Thoracic aorta (tissue), 2 donors: ENCODE measurements around the gene DENND5B. TPM values are rescaled to one million over a fixed set of nuclear protein-coding genes. Genes with fewer than 3 reads are reported as not detected.
"Not testable (repeated sequence)": the region's sequence is repeated elsewhere in the genome, so short reads cannot be mapped to it uniquely, and the experiment has no call there.

ENCODE experiments used
- ATAC-seq: fragments of 150-250 bp; one replicate; pipeline ENCODE4 v1.8.0; 2017; ENCODE audit warnings: low read depth; ENCODE audit not compliant: insufficient number of reproducible peaks, low FRiP score
- DNase-seq: peaks from one replicate; pipeline ENCODE4 v3.0.0-alpha.2; 2020; ENCODE audit warnings: low spot score
- H3K27ac ChIP-seq, 2 donors: fragments of 200-600 bp; sonication (generic); 1 replicate in 1 of 2; 2 replicates in 1 of 2; pipeline ENCODE4 v1.5.1; 2016; ENCODE audit warnings: mild to moderate bottlenecking in 2 of 2, moderate library complexity in 2 of 2
- H3K27me3 ChIP-seq: fragments of 200-600 bp; sonication (generic); replicated peaks from 2 replicates; pipeline ENCODE4 v1.6.0; 2016; ENCODE audit warnings: mild to moderate bottlenecking; ENCODE audit not compliant: insufficient read depth
- H3K36me3 ChIP-seq: fragments of 200-600 bp; sonication (generic); one replicate; pipeline ENCODE4 v1.5.1; 2016
- H3K4me1 ChIP-seq, 2 donors: fragments of 200-600 bp; sonication (generic); 1 replicate in 1 of 2; 2 replicates in 1 of 2; pipeline versions ENCODE4 v1.5.1 to v1.6.0; 2016; ENCODE audit warnings: low read depth in 2 of 2, mild to moderate bottlenecking in 1 of 2; ENCODE audit not compliant: control insufficient read depth in 1 of 2
- H3K4me3 ChIP-seq: fragments of 200-600 bp; sonication (generic); 2 replicates; pipeline ENCODE4 v1.5.1; 2016; ENCODE audit warnings: mild to moderate bottlenecking
- H3K9me3 ChIP-seq: fragments of 200-600 bp; sonication (generic); 2 replicates; pipeline ENCODE4 v1.5.1; 2016
- total RNA-seq, 2 donors: library from RNA; depleted of rRNA; stranded (reverse); fragments of >200 nt; gene quantifications; one replicate each; pipeline versions ENCODE4 v1.1.0 to v1.2.3, GENCODE V29; 2016
- TF ChIP-seq, protein P1 (sequence below): fragments of 200-600 bp; sonication (generic); IDR thresholded peaks from one replicate; pipeline ENCODE4 v1.5.1; 2019; ENCODE audit warnings: antibody characterized with exemption

Gene DENND5B
- total RNA-seq, 2 donors from 2014 or later = 28.6 to 43.9 TPM

DNA sequence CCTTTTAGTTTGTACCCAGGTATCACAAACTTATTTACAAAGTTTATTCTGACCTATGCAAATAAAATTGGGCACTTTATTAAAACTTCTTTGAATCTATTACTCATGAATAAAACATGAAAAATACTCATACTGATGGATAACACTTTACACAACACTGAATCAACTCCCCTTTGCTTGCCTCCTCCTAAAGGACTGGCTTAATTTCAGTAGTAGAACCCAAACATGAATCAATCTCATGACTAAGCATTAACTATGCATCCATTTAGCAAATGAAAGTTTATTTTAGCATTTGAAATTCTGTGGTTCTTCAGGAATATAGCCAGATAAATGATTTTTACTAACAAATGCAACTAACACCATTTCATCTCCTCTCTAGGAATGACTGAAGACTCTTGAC, 32.4 kb downstream of the DENND5B start:
- H3K27me3 ChIP-seq = no peaks in the 10 kb centered on the region
- H3K4me1 ChIP-seq = no peaks in the 10 kb centered on the region
- ATAC-seq (no peak), DNase-seq (no peak)
- H3K4me3 ChIP-seq = no peak overlapping the region
- H3K27ac ChIP-seq = no peak overlapping the region
- peaks cover 3% of the 10 kb centered on the region for H3K9me3 ChIP-seq
- TF ChIP-seq, protein P1, sequence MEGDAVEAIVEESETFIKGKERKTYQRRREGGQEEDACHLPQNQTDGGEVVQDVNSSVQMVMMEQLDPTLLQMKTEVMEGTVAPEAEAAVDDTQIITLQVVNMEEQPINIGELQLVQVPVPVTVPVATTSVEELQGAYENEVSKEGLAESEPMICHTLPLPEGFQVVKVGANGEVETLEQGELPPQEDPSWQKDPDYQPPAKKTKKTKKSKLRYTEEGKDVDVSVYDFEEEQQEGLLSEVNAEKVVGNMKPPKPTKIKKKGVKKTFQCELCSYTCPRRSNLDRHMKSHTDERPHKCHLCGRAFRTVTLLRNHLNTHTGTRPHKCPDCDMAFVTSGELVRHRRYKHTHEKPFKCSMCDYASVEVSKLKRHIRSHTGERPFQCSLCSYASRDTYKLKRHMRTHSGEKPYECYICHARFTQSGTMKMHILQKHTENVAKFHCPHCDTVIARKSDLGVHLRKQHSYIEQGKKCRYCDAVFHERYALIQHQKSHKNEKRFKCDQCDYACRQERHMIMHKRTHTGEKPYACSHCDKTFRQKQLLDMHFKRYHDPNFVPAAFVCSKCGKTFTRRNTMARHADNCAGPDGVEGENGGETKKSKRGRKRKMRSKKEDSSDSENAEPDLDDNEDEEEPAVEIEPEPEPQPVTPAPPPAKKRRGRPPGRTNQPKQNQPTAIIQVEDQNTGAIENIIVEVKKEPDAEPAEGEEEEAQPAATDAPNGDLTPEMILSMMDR = no peak
- no peaks in the 10 kb centered on the region for H3K36me3 ChIP-seq

DNA sequence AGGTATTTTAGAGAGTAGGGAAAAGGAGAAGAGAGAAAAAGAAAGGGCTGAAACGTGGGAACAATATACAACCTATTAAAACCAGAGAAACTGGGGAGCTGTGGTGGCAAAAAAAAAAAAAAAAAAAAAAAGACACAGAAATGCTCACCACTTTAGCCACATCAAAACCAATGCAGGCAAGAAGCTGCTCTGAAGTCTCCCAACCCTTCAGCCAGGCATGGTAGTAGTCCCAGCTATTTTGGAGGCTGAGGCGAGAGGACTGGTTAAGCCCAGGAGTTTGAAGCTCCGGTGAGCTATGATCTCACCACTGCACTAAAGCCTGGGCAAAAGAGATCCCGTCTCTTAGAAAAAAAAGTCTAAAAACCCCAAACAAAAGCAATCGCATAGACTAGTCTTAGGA, 33.2 kb downstream of the DENND5B start:
- no peak for ATAC-seq
- Histone ChIP-seq H3K9me3 (peaks cover 3% of the 10 kb centered on the region), H3K4me1 (no peaks in the 10 kb centered on the region), H3K27ac (no peak overlapping the region), H3K4me3 (no peak overlapping the region), H3K27me3 (no peaks in the 10 kb centered on the region), H3K36me3 (no peaks in the 10 kb centered on the region)
- DNase-seq = no peak
- TF ChIP-seq, protein P1 = no peak

DNA sequence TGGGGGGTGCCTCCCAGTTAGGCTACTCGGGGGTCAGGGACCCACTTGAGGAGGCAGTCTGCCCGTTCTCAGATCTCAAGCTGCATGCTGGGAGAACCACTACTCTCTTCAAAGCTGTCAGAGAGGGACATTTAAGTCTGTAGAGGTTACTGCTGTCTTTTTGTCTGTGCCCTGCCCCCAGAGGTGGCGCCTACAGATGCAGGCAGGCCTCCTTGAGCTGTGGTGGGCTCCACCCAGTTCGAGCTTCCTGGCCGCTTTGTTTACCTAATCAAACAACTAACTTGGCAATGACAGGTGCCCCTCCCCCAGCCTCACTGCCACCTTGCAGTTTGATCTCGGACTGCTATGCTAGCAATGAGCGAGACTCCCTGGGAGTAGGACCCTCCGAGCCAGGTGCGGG, 35.5 kb downstream of the DENND5B start:
- not testable (repeated sequence) for H3K9me3 ChIP-seq, ATAC-seq, H3K4me1 ChIP-seq, DNase-seq, H3K36me3 ChIP-seq, H3K4me3 ChIP-seq, H3K27ac ChIP-seq, H3K27me3 ChIP-seq

DNA sequence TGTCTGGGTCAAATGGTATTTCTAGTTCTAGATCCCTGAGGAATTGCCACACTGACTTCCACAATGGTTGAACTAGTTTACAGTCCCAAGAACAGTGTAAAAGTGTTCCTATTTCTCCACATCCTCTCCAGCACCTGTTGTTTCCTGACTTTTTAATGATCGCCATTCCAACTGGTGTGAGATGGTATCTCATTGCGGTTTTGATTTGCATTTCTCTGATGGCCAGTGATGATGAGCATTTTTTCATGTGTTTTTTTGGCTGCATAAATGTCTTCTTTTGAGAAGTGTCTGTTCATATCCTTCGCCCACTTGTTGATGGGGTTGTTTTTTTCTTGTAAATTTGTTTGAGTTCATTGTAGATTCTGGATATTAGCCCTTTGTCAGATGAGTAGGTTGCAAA, 40.3 kb downstream of the DENND5B start:
- H3K27ac ChIP-seq, H3K27me3 ChIP-seq, DNase-seq, H3K4me3 ChIP-seq, H3K36me3 ChIP-seq, ATAC-seq, H3K9me3 ChIP-seq: not testable (repeated sequence)
- peaks cover 11 to 12% of the 10 kb centered on the region in 2 donors for H3K4me1 ChIP-seq

DNA sequence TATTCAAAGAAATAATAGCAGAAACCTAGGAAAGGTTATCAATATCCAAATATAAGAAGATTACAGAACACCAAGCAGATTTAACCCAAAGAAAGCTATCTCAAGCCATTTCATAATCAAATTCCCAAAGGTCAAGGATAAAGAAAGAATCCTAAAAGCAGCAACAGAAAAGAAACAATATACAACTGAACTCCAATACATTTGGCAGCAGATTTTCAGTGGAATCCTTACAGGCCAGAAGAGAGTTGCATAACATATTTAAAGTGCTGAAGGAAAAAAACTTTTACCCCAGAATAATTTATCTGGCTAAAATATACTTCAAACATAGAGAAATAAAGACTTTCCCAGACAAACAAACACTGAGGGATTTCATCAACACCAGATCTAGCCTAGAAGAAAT, 54.3 kb downstream of the DENND5B start:
- peaks cover 14 to 35% of the 10 kb centered on the region in 2 donors for H3K4me1 ChIP-seq
- H3K27ac ChIP-seq = no peak overlapping the region
- H3K36me3 ChIP-seq = no peaks in the 10 kb centered on the region
- H3K9me3 ChIP-seq = no peaks in the 10 kb centered on the region
- H3K27me3 ChIP-seq = no peaks in the 10 kb centered on the region
- DNase-seq (no peak), ATAC-seq (no peak)
- H3K4me3 ChIP-seq = no peak overlapping the region
- TF ChIP-seq, protein P1 = no peak

DNA sequence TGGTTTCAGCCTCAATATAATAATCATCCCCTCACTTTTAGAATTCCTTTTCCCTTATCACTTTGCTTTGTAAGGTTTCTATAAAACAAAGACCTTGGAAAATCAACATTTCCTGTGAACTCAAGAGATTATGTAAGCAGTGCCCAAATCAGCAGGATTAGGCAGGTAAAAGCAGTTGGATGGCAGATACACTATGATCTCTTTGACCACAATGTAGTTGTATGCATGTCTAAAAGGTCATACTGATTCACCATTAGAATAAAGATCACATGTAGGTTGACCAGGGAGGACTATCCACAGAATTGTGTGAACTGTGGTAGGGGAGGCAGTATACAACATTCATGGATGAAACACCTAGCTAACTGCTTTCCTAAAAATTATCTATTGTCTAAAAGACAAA, 57.5 kb downstream of the DENND5B start:
- Histone ChIP-seq H3K4me3 (peak overlapping the region; percentile 9), H3K27ac (no peak overlapping the region)
- no peak for ATAC-seq

More for the DNA sequence above, 57.5 kb downstream of the DENND5B start:
- TF ChIP-seq, protein P1 = no peak
- Histone ChIP-seq H3K27me3 (no peaks in the 10 kb centered on the region), H3K4me1 (peaks cover 23 to 41% of the 10 kb centered on the region in 2 donors), H3K36me3 (no peaks in the 10 kb centered on the region), H3K9me3 (no peaks in the 10 kb centered on the region)
- no peak for DNase-seq
